HG03439 (cell line): ENCODE results near the gene FHIT.
A peak's percentile ranks its signal among the peaks of the same experiment; 100 is the strongest.
"Not testable (repeated sequence)": the region's sequence is repeated elsewhere in the genome, so short reads cannot be mapped to it uniquely, and the experiment has no call there.

Experiments
- ATAC-seq: cut with Tn5 transposase; IDR thresholded peaks from one replicate; pipeline ENCODE4 v1.9.1; 2021; ENCODE audit warnings: mild to moderate bottlenecking, moderate library complexity; ENCODE audit not compliant: unreplicated experiment

Gene FHIT

DNA sequence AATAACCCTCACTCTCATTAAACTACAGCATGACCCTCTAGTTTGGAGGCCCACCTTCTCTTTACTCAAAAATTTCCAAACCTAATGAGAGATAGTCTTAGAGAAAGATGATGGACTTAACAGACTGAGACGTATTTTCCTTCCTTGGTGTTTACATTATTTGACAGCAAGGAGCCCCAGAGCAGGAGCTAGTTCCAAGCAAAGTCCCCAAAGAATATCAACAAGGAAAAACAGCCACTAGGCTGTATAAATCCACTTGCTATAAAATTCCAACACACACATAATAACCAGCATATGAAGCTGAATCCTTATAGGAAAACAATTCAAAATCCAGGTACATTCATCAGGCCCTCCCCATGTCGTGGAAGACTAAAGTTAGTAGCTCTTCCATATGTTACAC lies 660.0 kb downstream of the FHIT start:
- no peak for ATAC-seq

DNA sequence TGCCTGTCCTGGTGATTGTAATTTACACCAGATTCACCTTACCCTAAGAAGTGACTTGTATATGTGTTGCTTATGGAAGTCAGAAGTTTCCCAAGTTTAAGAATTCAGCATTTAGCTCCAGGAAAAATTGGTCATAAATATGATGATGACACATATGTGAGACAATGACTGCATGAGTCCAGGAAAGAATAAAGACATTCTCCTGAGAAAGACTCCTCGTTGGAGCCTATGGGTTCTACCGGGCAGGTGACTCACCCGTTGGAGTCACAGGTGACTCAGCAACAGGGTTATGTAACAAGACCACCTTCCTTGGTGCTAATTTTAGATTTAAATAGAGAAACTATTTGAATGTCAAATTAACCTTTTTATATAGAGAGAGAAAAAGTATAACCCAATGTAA lies 662.4 kb downstream of the FHIT start:
- ATAC-seq: no peak

DNA sequence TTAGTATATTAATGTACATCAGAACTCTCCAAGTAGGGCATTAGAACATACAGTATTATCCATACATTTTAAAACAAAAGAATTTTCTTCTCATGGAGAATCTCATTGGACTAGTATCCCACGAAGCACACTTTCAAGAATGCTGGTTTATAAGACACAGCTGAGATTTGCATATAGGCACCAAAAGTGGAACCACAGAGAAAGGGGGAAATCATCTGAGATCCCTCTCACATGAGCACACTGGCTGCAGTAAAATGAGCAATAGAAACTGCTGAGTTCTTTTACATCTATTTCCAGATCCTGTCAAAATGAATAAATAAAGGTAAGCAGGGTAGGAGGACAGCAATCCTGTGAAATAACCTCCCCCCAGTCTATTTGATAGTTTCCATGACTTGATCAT lies 665.3 kb downstream of the FHIT start:
- ATAC-seq: no peak

DNA sequence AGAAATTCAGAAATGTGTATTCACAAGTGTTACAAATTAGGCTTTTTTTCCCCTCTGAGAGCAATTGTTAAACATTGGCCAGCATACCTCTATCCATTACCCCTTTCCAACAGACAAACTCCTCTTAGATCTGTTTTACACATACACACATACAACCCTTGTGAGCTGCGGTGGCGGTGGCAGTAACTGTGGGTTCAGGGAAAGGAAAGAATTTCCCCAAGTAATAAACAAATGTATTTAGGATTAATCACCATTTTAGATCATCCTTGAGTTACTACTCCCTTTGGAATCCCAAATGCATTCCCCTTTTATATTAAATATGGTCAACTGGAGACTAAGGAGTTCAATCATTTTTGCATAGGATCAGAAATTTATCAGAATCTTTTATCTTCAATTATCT lies 667.0 kb downstream of the FHIT start:
- ATAC-seq: no peak

DNA sequence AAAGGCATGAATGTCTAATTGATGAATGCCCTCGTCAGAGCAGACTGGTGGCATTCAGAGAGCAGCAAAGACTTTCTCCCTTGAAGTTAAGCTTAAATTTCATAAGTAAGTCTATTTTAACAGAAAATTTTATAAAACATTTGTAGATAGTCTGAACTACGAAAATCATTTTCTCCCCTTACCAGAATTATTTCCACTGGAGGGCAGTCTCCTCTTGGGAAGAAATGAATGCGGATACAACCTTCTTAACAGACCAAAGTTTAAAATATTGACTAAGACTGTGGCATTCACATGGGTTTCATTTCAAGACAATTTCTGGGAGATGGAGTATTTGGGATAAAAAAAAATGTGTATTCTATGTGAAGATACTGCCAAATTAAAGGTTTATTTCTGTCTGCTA lies 669.0 kb downstream of the FHIT start:
- no peak for ATAC-seq

DNA sequence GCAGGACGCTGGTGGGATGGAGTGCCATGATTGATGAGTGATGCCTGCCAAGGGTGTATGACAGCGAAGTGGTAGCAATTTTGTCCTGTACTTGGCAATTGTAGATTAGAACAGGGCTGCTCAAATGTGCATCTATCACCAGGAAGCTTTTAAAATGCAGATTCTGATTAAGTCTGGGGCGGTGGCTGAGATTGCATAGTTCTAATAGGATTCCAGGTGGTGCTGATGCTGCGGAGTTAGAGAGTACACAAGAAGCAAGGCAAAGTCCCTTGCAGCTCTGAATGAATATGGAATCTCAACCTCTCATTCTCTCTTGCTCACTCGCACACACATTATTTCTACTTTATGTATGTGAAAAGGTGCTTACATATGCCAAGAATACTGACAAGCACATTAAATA lies 670.4 kb downstream of the FHIT start:
- no peak for ATAC-seq

DNA sequence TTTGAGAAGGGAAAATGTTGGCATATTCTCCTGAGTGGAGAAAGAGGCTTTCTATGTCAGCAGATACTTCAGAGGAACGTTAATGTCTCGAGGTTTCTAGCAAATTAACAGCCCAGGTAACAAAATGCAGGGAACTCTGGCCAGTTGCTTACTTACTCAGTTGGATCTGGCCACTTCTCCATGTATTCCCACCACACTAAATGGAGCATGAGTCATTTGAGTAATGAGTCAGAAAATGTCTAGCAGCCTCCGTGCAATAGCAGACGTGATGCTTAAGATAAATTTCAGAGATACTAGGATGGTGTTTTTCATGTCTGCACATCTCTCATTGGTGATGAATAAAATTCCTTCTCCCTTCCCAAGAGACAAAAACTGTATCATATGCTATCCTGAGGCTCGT lies 671.5 kb downstream of the FHIT start:
- no peak for ATAC-seq

DNA sequence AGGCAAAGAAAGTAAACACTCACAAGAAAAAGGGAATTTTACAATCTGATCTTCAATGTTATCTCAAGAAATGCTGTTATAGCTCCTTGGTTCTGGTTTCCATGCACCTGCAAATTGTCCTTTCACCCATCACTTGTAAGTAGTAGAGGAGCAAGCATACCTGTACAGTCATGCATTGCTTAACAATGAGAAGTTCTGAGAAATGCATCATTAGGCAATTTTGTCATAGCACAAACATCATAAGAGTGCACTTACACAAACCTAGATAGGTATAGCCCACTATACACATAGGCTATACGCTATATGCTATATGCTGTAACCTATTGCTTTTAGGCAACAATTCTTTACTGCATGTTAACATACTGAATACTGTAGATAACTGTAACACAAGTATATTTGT lies 672.3 kb downstream of the FHIT start:
- no peak for ATAC-seq

DNA sequence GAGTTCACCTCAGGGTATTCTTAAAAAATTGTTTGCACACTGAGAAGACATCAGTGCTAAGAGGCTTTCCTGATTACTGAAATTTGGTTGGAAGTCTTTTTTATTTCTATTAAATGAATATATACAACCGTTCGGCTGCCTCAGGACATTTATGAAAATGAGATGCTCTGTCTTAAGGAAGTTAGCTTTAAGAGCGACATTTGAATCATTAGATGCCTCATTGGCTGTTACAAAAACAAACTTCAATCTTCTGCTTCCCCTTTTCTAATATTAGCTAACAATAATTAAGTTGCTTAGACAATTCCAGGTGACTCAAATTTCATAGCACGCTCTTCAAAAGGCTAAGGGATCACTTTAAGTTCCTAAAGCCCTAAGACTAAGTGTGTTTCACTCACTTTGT lies 673.7 kb downstream of the FHIT start:
- no peak for ATAC-seq

DNA sequence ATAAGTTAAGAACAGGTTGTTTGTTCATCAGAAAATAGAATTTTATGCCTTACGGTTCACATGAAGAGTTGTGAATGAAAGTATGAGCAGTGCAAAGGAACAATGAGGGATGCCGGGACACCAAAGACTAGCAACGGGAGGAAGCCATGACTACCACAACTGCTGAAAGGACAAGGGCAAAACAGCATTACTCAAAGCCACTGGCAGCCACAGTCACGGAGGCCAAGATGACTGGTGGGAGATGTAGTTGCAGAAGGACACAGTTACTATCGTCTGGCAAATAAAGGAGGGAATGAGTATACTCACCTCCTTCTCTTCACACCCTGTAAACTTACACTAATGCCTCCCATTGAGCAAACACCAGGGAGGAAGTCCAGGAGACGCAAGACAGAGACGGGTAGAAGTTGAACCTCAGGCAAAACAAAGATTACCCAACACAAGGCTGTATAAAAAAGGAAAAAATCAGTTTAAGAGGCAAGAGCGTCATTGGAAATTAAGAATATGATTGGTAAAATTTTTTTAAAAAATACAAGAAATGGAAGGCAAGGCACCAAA lies 675.5 kb downstream of the FHIT start:
- no peak for ATAC-seq

DNA sequence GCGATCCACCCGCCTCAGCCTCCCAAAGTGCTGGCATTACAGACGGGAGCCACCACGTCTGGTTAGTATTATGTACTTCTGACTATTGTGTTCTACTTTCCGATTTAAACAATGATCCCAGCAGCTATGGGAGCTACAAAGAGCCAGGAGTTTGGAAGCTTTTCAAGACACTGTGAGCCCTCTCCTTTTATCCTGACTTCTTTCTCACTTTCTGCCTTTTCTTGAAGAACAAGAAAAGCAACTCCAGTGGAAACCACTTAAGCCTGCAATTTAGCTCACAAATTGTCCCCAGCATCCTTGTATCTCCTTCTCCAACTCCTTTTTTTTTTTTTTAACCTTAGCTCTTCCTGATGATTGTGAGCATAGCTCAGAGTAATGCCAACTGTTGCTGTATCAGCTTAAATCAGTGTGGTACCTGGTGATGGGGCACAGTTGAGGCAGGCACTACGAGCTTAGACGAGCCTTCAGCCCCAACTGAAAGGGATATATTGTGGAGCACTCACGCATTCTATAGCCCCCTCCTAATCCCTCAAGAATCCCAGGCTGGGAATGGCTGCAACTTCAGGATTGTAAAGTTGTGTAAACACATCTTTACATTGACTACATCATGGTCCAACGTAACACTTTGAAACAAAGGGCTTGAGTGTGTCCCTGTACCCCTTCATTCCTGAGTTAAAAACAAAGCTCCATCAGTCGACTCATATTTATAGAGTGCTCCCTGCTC lies 677.0 kb downstream of the FHIT start:
- ATAC-seq: no peak

DNA sequence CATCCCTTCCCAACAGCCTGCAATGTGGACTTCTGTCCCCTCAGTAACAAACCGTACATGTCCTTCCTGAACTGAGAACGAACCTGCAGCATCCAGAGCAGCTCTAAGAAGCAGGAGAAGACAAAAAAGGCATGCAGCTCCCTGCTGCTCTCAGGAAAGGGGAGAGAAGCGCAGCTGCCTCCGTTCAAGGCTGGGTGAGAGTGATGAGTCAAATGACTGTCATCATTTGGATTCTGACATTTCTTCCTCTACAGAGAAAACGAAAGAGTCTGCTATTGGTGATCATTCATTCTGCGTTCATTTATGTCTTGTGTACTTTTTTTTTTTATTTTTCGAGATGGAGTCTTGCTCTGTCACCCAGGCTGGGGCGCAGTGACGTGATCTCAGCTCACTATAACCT lies 677.8 kb downstream of the FHIT start:
- ATAC-seq: no peak

DNA sequence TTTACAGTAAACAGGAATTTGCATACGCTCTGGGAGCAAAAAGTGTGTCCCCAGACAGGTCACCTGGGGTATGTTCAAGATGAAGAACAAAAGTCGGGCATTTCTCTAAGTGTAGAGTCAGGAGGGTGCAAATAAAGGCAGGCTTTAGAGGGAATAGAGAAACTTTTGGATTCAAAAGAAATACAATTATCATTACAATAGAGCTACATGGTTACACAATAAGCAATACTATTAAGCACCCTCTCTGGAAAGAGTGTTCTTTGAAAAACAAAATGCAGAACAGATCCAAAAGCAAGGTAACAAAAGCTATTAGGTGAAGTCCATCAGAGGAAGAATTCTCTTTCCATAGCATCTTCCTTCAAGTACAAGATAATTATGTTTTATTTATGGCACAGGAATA lies 679.7 kb downstream of the FHIT start:
- ATAC-seq: no peak

DNA sequence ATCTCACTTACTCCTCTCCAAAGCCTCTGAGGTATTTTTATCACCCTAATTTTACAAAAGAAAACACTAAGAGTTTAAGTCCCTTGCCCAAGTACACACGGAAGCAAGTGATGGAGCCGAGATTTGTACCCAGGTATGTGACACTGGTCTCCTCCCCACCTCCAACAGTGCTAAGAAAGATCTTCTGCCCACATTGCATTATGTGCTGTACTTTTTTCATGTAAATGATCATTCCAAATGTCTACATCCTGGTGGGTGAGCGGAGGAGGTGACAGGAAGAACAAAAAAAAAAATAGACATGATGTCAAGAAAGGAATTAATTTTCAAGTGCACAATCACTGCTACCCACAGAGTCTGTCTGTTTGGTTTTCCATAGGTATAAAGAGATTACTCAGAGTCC lies 694.1 kb downstream of the FHIT start:
- no peak for ATAC-seq

DNA sequence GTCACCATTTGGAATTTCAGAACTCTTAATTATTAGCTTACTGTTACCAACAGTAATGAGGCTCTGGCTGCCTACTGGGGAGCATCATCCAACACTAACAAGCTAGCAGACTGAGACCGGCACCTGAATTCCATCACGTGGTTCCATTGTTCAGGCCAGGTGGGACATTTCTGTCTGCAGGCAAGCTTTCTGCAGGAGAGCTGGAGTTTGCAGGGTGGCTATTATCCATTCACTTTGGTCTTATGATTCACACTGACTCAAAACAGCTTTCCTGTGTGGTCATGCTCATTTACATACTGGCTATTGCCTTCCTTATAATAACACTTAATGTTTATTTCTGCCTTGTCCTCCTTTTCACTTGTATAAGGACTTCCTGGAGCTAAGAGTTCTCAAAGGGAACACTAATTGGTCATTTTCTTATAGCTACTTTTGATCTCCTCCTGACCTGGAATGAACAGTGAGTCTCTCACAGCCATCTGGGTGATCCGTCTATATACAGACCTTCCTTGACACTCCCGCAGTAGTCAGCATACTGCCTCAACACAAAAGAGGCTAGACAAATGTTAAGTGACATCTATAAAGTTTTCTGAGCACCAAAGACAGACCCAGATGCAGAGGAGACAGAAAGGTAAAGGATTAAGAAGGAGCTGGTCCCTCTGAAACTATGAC lies 695.4 kb downstream of the FHIT start:
- peak; percentile 88 for ATAC-seq

DNA sequence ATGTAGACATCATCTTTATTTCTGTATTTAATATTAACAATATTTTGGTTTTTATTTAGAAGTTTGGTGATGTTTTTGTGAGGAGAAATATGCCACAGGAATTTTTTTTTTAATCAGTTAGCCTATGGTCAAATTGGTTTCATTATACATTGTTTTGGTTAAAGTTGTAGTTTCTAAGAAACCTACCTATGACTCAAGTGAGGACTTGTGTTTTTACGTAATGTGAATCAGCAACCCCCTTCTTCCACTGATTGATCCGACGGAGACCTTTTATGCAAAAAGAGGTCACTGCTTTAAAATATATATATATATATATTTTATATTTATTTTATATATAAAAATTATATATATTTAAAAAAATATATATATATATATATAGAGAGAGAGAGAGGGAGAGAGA lies 698.1 kb downstream of the FHIT start:
- ATAC-seq: peak; percentile 64

DNA sequence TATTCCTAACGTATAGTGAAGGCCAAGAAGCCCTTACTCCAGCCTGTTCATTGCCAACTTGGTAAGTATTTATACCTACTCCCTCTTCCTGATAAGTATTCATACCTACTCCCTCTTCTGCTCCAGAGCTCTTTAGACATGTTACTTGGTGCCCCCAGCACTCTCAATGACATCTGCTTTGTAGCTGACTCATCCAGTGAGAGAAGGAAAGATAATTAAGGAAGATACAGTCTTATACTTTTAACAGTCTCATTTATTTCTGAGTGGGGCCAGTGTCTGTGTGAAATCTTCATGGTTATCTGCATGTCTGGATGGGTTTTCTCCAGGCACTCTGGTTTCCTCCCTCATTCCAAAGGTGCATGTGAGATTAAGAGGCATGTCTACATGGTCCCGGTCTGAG lies 698.7 kb downstream of the FHIT start:
- ATAC-seq: no peak

DNA sequence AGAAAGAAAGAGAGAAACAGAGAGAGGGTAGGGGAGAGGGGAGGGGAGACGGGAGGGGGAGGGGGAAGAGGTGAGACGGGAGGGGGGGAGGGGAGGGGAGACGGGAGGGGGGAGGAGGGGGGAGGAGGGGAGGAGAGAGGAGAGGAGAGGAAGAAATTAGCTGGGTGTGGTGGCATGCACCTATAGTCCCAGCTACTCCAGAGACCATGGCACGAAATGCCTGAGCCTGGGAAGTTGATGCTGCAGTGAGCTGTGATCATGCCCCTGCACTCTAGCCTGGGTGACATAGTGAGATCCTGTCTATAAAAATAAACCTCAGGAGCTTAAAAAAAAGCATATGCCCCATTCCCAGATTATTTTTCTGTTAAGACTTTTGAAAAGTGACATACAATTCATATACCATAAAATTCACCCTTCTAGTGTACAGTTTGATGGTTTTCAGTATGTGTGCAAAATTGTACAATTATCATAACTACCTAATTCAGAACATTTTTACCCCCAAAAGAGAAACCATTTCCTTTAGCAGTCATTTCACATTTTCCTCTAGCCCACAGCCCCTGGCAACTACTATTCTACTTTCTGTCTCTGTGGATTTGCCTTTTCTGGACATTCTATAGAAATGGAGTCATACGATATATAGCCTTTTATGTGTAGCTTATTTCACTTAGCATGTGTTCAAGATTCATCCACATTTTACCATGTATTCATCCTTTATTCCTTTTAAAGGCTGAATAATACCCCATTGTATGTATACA lies 699.6 kb downstream of the FHIT start:
- ATAC-seq: no peak

DNA sequence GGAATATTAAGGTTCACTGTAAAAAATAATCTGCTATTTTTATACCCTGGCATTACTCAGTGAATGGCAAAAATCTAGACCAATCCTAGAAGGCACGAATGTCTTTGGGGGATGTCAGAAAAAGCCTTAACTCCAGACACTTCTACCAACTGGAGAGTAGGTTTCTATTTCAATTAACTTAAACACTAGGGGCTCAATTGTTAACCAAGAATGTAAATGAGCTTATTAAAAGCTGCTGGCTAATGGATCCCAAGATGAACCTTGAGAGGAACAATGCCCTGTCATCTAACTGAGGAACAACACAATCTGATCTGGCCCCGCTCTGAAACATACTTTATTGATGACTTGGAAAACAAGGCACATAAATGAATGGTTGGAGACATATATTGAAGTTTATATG lies 701.4 kb downstream of the FHIT start:
- no peak for ATAC-seq

DNA sequence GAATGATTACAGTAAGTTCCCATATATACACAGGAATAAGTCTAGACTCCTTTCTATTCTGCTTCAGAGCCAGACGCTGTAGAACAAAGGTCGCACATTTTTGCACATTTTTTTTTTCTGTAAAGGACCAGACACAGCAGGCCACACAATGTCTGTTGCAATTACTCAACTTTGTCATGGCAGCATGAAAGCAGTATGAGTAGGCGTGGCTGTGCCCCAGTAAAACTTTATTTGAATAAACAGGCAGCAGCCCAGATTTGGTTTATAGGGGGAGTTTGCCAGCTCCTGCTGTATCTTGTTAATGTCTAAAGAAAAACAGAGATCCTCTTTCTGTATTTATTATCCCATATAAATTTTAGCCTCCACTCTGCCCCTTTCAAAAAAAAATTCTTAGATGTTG lies 708.3 kb downstream of the FHIT start:
- no peak for ATAC-seq

DNA sequence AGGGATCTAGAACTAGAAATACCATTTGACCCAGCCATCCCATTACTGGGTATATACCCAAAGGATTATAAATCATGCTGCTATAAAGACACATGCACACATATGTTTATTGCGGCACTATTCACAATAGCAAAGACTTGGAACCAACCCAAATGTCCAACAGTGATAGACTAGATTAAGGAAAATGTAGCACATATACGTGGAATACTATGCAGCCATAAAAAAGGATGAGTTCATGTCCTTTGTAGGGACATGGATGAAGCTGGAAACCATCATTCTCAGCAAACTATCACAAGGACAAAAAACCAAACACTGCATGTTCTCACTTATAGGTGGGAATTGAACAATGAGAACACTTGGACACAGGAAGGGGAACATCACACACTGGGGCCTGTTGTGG lies 711.9 kb downstream of the FHIT start:
- not testable (repeated sequence) for ATAC-seq

DNA sequence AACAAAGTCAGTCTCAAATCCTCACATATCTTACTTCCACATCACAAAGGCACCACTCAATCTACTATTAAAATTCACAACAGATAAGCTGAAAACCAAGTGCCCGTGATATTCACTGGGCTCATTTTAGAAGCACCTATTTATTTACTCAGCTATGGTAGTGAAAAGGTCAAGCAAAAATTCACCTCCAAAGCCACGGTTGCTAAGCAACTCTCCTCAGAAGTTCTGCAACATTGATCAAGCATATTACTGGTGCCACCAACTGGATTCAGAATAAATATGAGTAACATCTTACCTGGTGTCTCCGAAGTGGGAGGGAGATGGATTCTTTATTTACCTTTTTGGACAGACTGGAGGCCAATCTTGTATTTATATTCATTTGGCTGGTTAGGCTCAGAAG lies 714.8 kb downstream of the FHIT start:
- no peak for ATAC-seq
